Kidney (tissue), 22 donors: ENCODE results near the gene TMEM50B. TPM values are rescaled to one million over a fixed set of nuclear protein-coding genes. Genes with fewer than 3 reads are reported as not detected.

Experiments
- DNase-seq, 5 donors: peaks; one replicate each; pipeline ENCODE4 v3.0.0-alpha.2; 2013 to 2020
- FAIRE-seq: peaks from 2 replicates; lab custom pipeline; 2012; peaks lifted over from hg19 to GRCh38; lab: Jason Lieb, UNC
- H3K27ac ChIP-seq, 2 donors: one replicate each; pipeline ENCODE4 v1.7.0; 2013; ENCODE audit warnings: low read depth in 2 of 2, low read length in 2 of 2, inconsistent platforms in 1 of 2
- H3K27me3 ChIP-seq: one replicate; pipeline ENCODE4 v1.7.1; 2013; ENCODE audit warnings: low read length, inconsistent platforms; ENCODE audit not compliant: control insufficient read depth, insufficient read depth
- H3K36me3 ChIP-seq, 3 donors: one replicate each; pipeline versions ENCODE4 v1.7.0 to v1.7.1; 2013; ENCODE audit warnings: low read length in 3 of 3, control low read depth in 1 of 3, inconsistent platforms in 1 of 3; ENCODE audit not compliant: insufficient read depth in 3 of 3, control insufficient read depth in 2 of 3
- H3K4me1 ChIP-seq, 3 donors: one replicate each; pipeline versions ENCODE4 v1.7.0 to v1.7.1; 2013; ENCODE audit warnings: low read length in 3 of 3, inconsistent platforms in 1 of 3, low read depth in 1 of 3; ENCODE audit not compliant: control insufficient read depth in 2 of 3, insufficient read depth in 2 of 3
- H3K4me3 ChIP-seq, 3 donors: one replicate each; pipeline versions ENCODE4 v1.7.0 to v1.8.1; 2013; ENCODE audit warnings: low read length in 3 of 3, control low read depth in 1 of 3, inconsistent platforms in 1 of 3
- H3K9ac ChIP-seq, 3 donors: one replicate each; pipeline versions ENCODE4 v1.7.0 to v1.7.1; 2013; ENCODE audit warnings: low read length in 3 of 3, control low read depth in 1 of 3, inconsistent platforms in 1 of 3
- H3K9me3 ChIP-seq, 3 donors: one replicate each; pipeline versions ENCODE4 v1.7.0 to v1.7.1; 2013; ENCODE audit warnings: low read length in 3 of 3, control low read depth in 1 of 3, inconsistent platforms in 1 of 3; ENCODE audit not compliant: control insufficient read depth in 2 of 3, insufficient read depth in 1 of 3
- intact Hi-C: fragments of 100-400 bp; cut with DNase I; formaldehyde crosslinking; loops from one replicate; pipeline ENCODE4 v1.11.1; 2022
- long read RNA-seq, 10 donors: library from polyadenylated mRNA in 1 of 10; unstranded in 1 of 10; transcript quantifications; one replicate each; pipeline ENCODE4 v2.0.0 and lab custom pipeline, GENCODE V29; 2021 to 2026
- polyA plus RNA-seq: library from polyadenylated mRNA; stranded (reverse); fragments of 350-450 nt; fragmentation: Illumina TruSeq; extraction: RNeasy Lipid Tissue Mini Kit (QIAGEN cat#74804); gene quantifications from one replicate; pipeline ENCODE4 v1.2.3, GENCODE V29; 2014; ENCODE audit warnings: low read depth, low replicate concordance; ENCODE audit not compliant: insufficient read depth
- total RNA-seq: library from RNA; stranded (reverse); fragmentation: NEBNext Ultra II Directional; extraction: Animal tissue kit (Norgen Biotek cat#: 25700); gene quantifications from one replicate; pipeline ENCODE4 v1.2.1, GENCODE V29; 2021
- TF ChIP-seq, protein P1 (sequence below): IDR thresholded peaks from 3 replicates; pipeline ENCODE4 v1.5.1; 2012; ENCODE audit warnings: mild to moderate bottlenecking, moderate library complexity, borderline replicate concordance; ENCODE audit not compliant: insufficient read depth; ENCODE audit errors: extremely low read depth
- donor health status: control.
- donor health status: control.
- donor health status: control.
- donor health status: control.
- donor health status: control.
- donor health status: DM: yes; HTN: yes; CAD: no.
- donor health status: Normal renal cell carcinoma (clear cell type).

TMEM50B gene
- 87.6 TPM for total RNA-seq
- 63.7 TPM for polyA plus RNA-seq
- long read RNA-seq, donor 1, transcript TMEM50B-210 (7 exons, 2,375 nt) = major isoform, 10 of 14 reads
- long read RNA-seq, donor 1, partial matches to known transcripts = 0 of 14 reads
- long read RNA-seq, donor 1, other reads (novel, unspliced or antisense) = 0 of 14 reads
- long read RNA-seq, donor 2, transcript TMEM50B-210 (7 exons, 2,375 nt) = major isoform, 21 of 25 reads
- long read RNA-seq, donor 2, partial matches to known transcripts = 0 of 25 reads
- long read RNA-seq, donor 2, other reads (novel, unspliced or antisense) = 0 of 25 reads
- long read RNA-seq, donor 3, transcript TMEM50B-210 (7 exons, 2,375 nt) = major isoform, 54 of 69 reads
- long read RNA-seq, donor 3, transcript TMEM50B-209 (4 exons, 695 nt) = minor isoform, 6 of 69 reads
- long read RNA-seq, donor 3, partial matches to known transcripts = 6 of 69 reads
- long read RNA-seq, donor 3, other reads (novel, unspliced or antisense) = 0 of 69 reads
- long read RNA-seq, donor 4, transcript TMEM50B-210 (7 exons, 2,375 nt) = major isoform, 27 of 34 reads
- long read RNA-seq, donor 4, transcript TMEM50B-209 (4 exons, 695 nt) = minor isoform, 7 of 34 reads
- long read RNA-seq, donor 4, partial matches to known transcripts = 0 of 34 reads
- long read RNA-seq, donor 4, other reads (novel, unspliced or antisense) = 0 of 34 reads
- long read RNA-seq, donor 5, partial matches to known transcripts = 0 of 3 reads
- long read RNA-seq, donor 5, other reads (novel, unspliced or antisense) = 0 of 3 reads
- long read RNA-seq, donor 6, transcript TMEM50B-210 (7 exons, 2,375 nt) = major isoform, 26 of 26 reads
- long read RNA-seq, donor 6, partial matches to known transcripts = 0 of 26 reads
- long read RNA-seq, donor 6, other reads (novel, unspliced or antisense) = 0 of 26 reads
- long read RNA-seq, donor 7, transcript TMEM50B-210 (7 exons, 2,375 nt) = major isoform, 107 of 139 reads
- long read RNA-seq, donor 7, transcript TMEM50B-201 (9 exons, 3,062 nt) = minor isoform, 5 of 139 reads
- long read RNA-seq, donor 7, partial matches to known transcripts = 2 of 139 reads
- long read RNA-seq, donor 7, other reads (novel, unspliced or antisense) = 21 of 139 reads
- long read RNA-seq, donor 8, transcript TMEM50B-210 (7 exons, 2,375 nt) = major isoform, 23 of 25 reads
- long read RNA-seq, donor 8, partial matches to known transcripts = 0 of 25 reads
- long read RNA-seq, donor 8, other reads (novel, unspliced or antisense) = 0 of 25 reads
- long read RNA-seq, donor 9, transcript TMEM50B-210 (7 exons, 2,375 nt) = major isoform, 26 of 26 reads
- long read RNA-seq, donor 9, partial matches to known transcripts = 0 of 26 reads
- long read RNA-seq, donor 9, other reads (novel, unspliced or antisense) = 0 of 26 reads
- long read RNA-seq, donor 10, transcript TMEM50B-210 (7 exons, 2,375 nt) = major isoform, 21 of 37 reads
- long read RNA-seq, donor 10, transcript TMEM50B-209 (4 exons, 695 nt) = minor isoform, 7 of 37 reads
- long read RNA-seq, donor 10, partial matches to known transcripts = 8 of 37 reads
- long read RNA-seq, donor 10, other reads (novel, unspliced or antisense) = 0 of 37 reads

DNA sequence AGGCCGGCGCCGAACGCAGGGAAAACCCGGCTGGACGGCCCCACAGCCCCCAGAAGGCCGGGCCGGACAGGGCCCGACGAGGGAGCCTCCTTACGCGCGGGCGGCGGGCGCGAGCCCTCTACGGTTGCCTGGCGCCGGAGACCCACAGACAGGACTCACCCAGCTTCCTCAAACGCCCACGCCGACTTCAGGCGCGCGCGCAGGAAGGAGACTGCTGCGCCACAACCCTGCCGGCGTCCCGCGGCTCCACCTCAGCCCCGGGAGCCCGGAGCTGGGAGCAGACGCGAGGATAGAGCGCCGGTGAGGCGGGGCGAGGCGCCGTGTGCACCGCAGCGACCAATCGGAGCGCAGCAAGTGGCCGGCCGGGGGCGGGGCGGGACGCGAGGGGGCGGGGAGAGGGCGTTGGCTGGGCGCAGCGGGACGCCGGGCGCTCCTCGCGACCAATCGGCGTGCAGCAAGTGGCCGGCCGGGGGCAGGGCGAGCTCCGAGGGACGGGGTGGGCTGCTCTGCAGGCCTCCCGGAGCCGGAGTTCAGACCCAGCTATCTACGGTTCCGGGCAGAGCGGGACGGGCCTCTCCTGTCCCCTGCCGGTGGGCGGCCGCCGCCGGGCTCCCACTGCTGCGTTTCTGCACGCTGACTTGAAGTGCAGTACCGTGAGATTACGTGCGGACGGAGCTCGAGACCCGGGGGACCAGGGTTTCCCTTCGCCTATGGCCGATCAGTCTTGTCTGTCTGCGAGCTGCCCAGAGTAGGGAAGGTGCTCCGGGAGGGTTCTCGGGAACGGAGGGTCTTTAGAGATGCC lies at the start of gene TMEM50B:
TSS of gene TMEM50B (minus strand) at position 296 of the 802 bp plus-strand sequence. CDS start 11,089 bp downstream, outside the sequence.
- no peak for FAIRE-seq

GRCh38 chr21:33522953-33523349 lies 43.2 kb upstream of the TMEM50B start:
- no peak overlapping the region for H3K4me3 ChIP-seq
- H3K9ac ChIP-seq = no peak overlapping the region
- TF ChIP-seq, protein P1, sequence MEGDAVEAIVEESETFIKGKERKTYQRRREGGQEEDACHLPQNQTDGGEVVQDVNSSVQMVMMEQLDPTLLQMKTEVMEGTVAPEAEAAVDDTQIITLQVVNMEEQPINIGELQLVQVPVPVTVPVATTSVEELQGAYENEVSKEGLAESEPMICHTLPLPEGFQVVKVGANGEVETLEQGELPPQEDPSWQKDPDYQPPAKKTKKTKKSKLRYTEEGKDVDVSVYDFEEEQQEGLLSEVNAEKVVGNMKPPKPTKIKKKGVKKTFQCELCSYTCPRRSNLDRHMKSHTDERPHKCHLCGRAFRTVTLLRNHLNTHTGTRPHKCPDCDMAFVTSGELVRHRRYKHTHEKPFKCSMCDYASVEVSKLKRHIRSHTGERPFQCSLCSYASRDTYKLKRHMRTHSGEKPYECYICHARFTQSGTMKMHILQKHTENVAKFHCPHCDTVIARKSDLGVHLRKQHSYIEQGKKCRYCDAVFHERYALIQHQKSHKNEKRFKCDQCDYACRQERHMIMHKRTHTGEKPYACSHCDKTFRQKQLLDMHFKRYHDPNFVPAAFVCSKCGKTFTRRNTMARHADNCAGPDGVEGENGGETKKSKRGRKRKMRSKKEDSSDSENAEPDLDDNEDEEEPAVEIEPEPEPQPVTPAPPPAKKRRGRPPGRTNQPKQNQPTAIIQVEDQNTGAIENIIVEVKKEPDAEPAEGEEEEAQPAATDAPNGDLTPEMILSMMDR = no peak
- H3K27me3 ChIP-seq = no peaks in the 10 kb centered on the region
- FAIRE-seq = no peak
- no peaks in the 10 kb centered on the region for H3K4me1 ChIP-seq
- no peaks in the 10 kb centered on the region for H3K9me3 ChIP-seq
- no peak for DNase-seq
- intact Hi-C loops = no loop called here
- peaks cover 0 to 25% (median 11%) of the 10 kb centered on the region in 3 donors for H3K36me3 ChIP-seq
- H3K27ac ChIP-seq = no peak overlapping the region

More for the DNA sequence above, at the start of gene TMEM50B:
- H3K27ac ChIP-seq = peak within 1 kb of the TSS; percentile 92 to 93
- DNase-seq = peak; percentile 97 to 99 (median 98)
- intact Hi-C loops = no loop called here
- H3K4me3 ChIP-seq = peak within 1 kb of the TSS; percentile 88 to 98 (median 98)
- no peaks in the 10 kb centered on the region for H3K9me3 ChIP-seq
- H3K9ac ChIP-seq = peak within 1 kb of the TSS; percentile 70 to 96 (median 94)
- no peaks in the 10 kb centered on the region for H3K27me3 ChIP-seq
- no peaks in the 10 kb centered on the region for H3K36me3 ChIP-seq
- TF ChIP-seq, protein P1 = peak; percentile 33
- no peaks in the 10 kb centered on the region for H3K4me1 ChIP-seq
